IPS-20b (cell line): Measurements from ENCODE around the gene CHADL.
A peak's percentile ranks its signal among the peaks of the same experiment; 100 is the strongest.

Experiments used
- H3K27ac ChIP-seq: one replicate; pipeline ENCODE4 v1.5.1; 2013; ENCODE audit warnings: low read length
- H3K27me3 ChIP-seq: 2 replicates; pipeline ENCODE4 v1.6.1; 2013; ENCODE audit warnings: mild to moderate bottlenecking, low read length, inconsistent platforms; ENCODE audit not compliant: insufficient read depth
- H3K36me3 ChIP-seq: 2 replicates; pipeline ENCODE4 v1.6.1; 2013; ENCODE audit warnings: low read depth, mild to moderate bottlenecking, inconsistent platforms, low read length, moderate library complexity; ENCODE audit not compliant: insufficient read depth
- H3K4me1 ChIP-seq: 2 replicates; pipeline ENCODE4 v1.6.1; 2013; ENCODE audit warnings: mild to moderate bottlenecking, control low read depth, inconsistent platforms, low read length, moderate library complexity; ENCODE audit not compliant: insufficient read depth
- H3K4me3 ChIP-seq: 2 replicates; pipeline ENCODE4 v1.5.1; 2013; ENCODE audit warnings: mild to moderate bottlenecking, low read length, inconsistent platforms
- H3K9ac ChIP-seq: 2 replicates; pipeline ENCODE4 v1.6.1; 2013; ENCODE audit warnings: low read depth, mild to moderate bottlenecking, inconsistent platforms, low read length, moderate library complexity
- H3K9me3 ChIP-seq: 2 replicates; pipeline ENCODE4 v1.6.1; 2013; ENCODE audit warnings: mild to moderate bottlenecking, low read depth, low read length, inconsistent platforms; ENCODE audit not compliant: insufficient read depth

Gene CHADL

DNA sequence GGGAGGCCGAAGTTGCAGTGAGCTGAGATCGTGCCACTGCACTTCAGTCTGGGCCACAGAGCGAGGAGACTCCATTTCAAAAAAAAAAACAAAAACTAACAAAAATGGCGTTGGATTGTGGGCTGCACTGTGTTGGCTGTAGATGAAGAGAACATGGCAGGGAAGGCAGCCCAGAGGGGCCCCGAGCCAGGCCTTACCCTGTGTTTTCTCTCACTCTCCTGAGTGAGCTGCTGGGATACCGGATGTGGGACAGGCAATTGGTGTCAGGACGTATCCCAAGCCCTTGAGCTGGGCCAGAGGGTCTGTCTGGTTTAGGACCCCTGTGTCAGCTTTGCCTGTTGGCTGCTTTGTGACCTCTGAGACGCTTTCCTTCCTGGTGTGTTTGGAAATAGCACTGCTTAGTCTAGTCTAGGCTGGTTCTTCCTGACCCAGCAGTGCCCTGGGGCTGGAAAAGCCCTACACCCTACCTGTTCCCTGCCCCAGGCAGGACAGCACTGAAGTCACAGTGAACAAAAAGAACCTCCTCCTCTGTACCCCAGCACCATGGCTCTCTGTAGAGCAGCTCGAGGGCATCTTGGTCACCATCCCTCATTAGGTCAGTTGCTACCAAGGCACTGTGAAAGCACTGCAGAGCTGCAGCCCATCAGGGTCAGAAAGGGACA lies 17.8 kb downstream of the CHADL start:
- Histone ChIP-seq H3K9me3 (no peaks in the 10 kb centered on the region), H3K4me3 (no peak overlapping the region), H3K27ac (no peak overlapping the region), H3K27me3 (no peaks in the 10 kb centered on the region), H3K36me3 (peaks cover 85% of the 10 kb centered on the region), H3K4me1 (no peaks in the 10 kb centered on the region), H3K9ac (no peak overlapping the region)

DNA sequence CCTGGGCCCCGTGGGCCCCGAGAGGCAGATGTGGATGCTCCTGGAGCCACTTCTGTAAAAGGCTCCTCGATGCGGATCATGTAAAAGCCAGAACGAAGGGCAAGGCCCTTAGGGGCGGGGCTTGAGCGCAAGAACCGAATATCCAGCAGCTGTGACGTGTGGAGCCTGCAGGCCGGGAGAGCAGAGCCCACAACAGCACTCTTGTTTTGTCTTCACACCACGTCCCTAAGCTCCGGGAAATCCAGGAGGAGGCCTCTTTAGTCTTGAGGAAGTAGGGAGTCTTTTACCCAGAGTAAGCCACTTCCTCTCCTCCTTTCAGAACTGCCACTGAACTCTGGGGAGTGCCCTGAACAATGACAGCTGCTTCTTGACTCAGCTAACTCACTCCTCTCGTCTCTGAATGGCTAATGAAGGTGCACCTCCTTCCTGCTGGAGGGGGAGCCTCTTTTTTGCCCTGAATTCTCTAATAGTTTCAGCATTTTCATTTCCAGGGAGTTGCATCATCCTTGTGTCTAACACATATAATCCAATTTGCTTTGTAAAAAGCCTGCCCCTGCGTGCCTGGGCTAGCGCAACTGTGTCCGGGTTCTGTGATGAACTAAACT lies 23.1 kb downstream of the CHADL start:
- Histone ChIP-seq H3K9me3 (no peaks in the 10 kb centered on the region), H3K4me3 (no peak overlapping the region), H3K27ac (no peak overlapping the region), H3K36me3 (peaks cover 69% of the 10 kb centered on the region), H3K27me3 (no peaks in the 10 kb centered on the region), H3K4me1 (peaks cover 11% of the 10 kb centered on the region; the same call in 1 of the 2 replicates), H3K9ac (peak overlapping the region; percentile 1; the same call in 1 of the 2 replicates)

DNA sequence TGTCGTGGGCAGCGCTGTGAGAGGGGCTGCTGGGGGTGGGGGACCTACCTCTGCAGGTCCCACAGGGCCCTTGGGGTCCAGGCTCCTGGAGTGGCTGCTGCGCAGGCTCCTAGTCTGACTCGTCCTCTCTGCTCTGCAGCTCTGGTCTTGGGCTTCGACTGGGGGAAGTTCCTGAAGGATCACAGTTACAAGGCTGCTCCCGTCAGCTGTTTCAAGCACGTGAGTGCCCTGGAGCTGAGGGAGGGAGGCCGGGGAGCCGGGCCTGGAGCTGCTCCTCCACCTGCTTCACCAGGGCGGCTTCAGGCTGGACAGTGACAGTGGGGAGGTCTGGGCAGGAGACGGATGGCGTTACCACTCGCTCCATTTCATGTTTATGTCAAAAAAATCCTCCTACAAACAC lies 23.7 kb downstream of the CHADL start:
- H3K9ac ChIP-seq = peak overlapping the region; percentile 1; the same call in 1 of the 2 replicates

GRCh38 chr22:41215926-41216325 lies 24.8 kb downstream of the CHADL start:
- Histone ChIP-seq H3K36me3 (peaks cover 60% of the 10 kb centered on the region), H3K27me3 (no peaks in the 10 kb centered on the region), H3K4me3 (no peak overlapping the region), H3K4me1 (peaks cover 11% of the 10 kb centered on the region; the same call in 1 of the 2 replicates), H3K9ac (no peak overlapping the region), H3K9me3 (no peaks in the 10 kb centered on the region), H3K27ac (no peak overlapping the region)

More for the DNA sequence above, 23.7 kb downstream of the CHADL start:
- Histone ChIP-seq H3K4me1 (peaks cover 11% of the 10 kb centered on the region; the same call in 1 of the 2 replicates), H3K27ac (peak overlapping the region; percentile 33), H3K9me3 (no peaks in the 10 kb centered on the region), H3K36me3 (peaks cover 63% of the 10 kb centered on the region), H3K4me3 (no peak overlapping the region), H3K27me3 (no peaks in the 10 kb centered on the region)

GRCh38 chr22:41215409-41215808 lies 25.3 kb downstream of the CHADL start:
- peaks cover 11% of the 10 kb centered on the region; the same call in 1 of the 2 replicates for H3K4me1 ChIP-seq
- H3K9ac ChIP-seq = no peak overlapping the region
- H3K36me3 ChIP-seq = peaks cover 60% of the 10 kb centered on the region
- no peak overlapping the region for H3K27ac ChIP-seq
- no peak overlapping the region for H3K4me3 ChIP-seq
- no peaks in the 10 kb centered on the region for H3K27me3 ChIP-seq
- H3K9me3 ChIP-seq = no peaks in the 10 kb centered on the region

DNA sequence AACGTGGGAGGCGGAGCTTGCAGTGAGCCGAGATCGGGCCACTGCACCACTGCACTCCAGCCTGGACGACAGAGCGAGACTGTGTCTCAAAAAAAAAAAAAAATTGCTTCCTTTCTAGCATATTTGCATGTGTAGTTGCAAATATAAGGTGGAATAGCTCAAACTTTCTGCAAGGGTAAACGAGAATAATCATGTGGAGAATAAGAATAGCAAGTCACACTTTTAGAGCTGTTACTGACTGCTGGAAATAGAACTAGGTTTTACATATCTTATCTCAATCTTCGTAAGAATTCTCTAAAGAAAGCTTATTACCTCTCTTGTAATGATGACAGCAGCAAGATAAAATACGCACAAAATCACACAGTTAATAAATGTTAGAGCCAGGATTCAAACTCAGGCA lies 34.0 kb downstream of the CHADL start:
- Histone ChIP-seq H3K4me1 (0 out of 2 replicates have a peak, but pooled peaks cover 2% of the 10 kb centered on the region), H3K9ac (no peak overlapping the region), H3K27me3 (no peaks in the 10 kb centered on the region), H3K4me3 (no peak overlapping the region), H3K36me3 (peaks cover 15% of the 10 kb centered on the region), H3K27ac (no peak overlapping the region), H3K9me3 (no peaks in the 10 kb centered on the region)

DNA sequence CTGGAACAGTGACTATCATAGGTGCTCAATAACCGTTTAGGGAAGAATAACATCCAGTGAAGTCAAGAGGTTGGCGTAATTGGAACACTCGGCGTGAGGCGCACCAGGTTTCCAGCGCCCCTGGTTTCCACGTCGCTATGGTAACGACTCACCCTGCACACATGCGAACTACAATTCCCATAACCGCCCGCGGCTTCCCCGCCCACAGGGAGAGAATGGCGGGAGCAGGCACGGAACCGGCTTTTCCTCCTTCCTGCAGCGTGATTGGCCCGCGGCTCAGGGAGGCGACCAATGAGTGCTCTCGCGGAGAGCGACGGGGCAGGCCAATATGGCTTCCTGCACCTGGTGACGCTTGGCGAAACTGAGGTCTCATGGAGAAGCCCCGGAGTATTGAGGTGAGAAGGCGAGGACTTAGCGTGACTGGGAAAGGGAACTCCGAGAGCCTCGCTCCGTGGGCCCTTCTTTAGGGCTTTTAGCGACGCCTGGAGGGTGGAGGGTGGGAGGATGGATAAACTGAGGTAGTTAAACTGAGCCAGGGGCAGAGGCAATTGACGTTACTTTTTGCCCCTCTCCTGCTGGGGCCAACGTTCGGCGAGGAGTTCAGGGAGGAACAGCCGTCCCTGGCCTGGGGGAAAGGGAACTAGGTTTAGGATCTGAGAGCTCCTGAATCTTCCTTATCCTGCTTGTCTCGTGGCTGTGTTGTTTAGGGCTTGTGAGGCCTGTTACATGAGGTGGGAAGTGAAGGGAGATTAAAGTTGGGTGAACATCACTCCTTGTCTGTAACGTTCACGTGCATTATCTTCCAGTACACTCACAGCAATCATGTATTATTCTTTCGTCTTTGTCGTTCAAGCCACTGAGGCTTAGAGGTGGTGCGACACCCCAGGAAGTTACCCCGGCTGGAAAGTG lies 35.5 kb downstream of the CHADL start, which contains the start of gene L3MBTL2:
Gene L3MBTL2, plus strand, starts transcription at position 321 of the 909 bp plus-strand sequence. Its CDS starts 51 bp downstream, at position 372.
- Histone ChIP-seq H3K27ac (peak within 1 kb of the TSS; percentile 83), H3K27me3 (peaks cover 5% of the 10 kb centered on the region), H3K4me1 (0 out of 2 replicates have a peak, but pooled peaks cover 2% of the 10 kb centered on the region), H3K36me3 (peaks cover 8% of the 10 kb centered on the region), H3K9ac (peak within 1 kb of the TSS; percentile 95), H3K4me3 (peak within 1 kb of the TSS; percentile 84), H3K9me3 (no peaks in the 10 kb centered on the region)

DNA sequence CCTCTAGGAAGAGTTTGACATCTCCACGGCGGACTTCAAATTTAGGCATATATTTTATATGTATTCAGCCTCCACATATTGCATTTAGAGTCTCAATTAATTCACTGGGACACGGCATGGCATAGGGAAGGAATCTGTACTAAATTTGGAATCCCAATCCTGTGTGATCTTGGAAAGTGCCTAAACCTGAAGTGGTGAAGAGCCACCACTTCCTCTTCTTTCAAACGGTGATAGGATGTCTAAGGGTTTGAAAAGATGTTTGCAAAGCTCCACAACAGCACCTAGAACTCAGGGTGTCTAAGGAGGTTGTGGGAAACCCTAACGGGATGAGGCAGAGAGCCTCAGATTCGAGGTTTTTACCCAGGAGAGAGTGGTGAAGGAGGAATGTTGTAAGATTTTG lies 36.7 kb downstream of the CHADL start:
- Histone ChIP-seq H3K27me3 (peaks cover 17% of the 10 kb centered on the region), H3K27ac (no peak overlapping the region), H3K4me3 (no peak overlapping the region), H3K9me3 (no peaks in the 10 kb centered on the region), H3K4me1 (0 out of 2 replicates have a peak, but pooled peaks cover 2% of the 10 kb centered on the region), H3K36me3 (no peaks in the 10 kb centered on the region), H3K9ac (no peak overlapping the region)

DNA sequence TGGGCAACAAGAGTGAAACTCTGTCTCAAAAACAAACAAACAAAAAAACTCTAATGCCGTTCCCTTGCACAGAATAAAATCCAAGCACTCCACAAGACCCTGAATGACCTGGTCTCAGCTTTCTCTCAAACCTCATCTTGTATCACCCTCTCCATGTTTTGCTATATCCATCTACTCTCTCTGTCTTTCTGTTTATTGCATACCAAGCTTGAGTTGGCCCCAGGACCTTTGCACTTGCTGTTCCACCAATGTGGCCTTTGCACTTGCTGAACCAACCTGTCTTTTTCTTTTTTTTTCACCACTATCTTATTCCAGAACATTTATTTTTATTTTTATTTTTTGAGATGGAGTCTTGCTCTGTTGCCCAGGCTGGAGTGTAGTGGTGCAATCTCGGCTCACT lies 37.6 kb downstream of the CHADL start:
- H3K9ac ChIP-seq = no peak overlapping the region
- no peaks in the 10 kb centered on the region for H3K36me3 ChIP-seq
- peaks cover 2% of the 10 kb centered on the region; the same call in 1 of the 2 replicates for H3K4me1 ChIP-seq
- H3K9me3 ChIP-seq = no peaks in the 10 kb centered on the region
- peaks cover 26% of the 10 kb centered on the region for H3K27me3 ChIP-seq
- H3K27ac ChIP-seq = no peak overlapping the region
- H3K4me3 ChIP-seq = no peak overlapping the region

DNA sequence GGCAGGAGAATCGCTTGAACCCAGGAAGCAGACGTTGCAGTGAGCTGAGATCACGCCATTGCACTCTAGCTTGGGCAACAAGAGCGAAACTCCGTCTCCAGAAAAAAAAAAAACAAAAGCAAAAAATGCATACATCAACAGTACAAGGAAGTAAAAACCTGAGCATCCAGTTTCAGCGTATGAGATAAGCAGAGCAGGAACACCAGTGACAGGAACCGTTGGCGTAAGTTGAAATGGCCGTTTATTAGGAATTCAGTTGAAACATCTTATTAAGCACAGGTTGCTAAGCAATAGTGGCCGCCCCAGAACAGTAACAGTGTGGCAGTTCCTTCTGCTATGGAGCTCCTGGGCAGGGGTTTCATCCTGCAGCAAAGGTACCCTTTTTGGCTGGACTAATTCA lies 39.6 kb downstream of the CHADL start:
- no peak overlapping the region for H3K9ac ChIP-seq
- no peaks in the 10 kb centered on the region for H3K36me3 ChIP-seq
- no peaks in the 10 kb centered on the region for H3K9me3 ChIP-seq
- no peak overlapping the region for H3K4me3 ChIP-seq
- H3K27ac ChIP-seq = no peak overlapping the region
- H3K27me3 ChIP-seq = peaks cover 43% of the 10 kb centered on the region
- peaks cover 2% of the 10 kb centered on the region; the same call in 1 of the 2 replicates for H3K4me1 ChIP-seq

DNA sequence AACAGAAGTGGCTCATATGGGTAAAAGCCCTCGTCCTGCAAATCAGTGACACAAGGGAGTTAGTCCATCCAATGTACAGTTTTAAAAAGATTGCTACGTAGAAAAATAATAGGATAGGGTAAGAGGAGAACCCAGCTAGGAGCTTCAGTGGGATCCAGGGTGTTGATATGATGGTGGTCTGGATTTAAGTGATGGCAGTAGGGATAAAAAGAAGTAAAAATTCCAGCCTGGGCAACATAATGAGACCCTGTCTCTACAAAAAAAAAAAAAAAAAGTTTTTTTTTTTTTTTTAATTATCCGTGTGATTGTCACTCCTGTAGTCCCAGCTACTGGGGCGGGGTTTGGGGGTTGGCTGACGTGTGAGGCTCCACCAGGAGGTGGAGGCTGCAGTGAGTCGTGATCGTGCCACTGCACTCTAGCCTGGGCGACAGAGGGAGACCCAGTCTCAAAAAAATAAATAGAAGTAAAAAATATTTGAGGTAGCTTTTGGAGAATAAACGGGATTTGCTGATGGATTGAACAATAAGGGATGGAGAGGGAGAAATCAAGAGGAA lies 42.6 kb downstream of the CHADL start:
- Histone ChIP-seq H3K36me3 (no peaks in the 10 kb centered on the region), H3K4me3 (peak overlapping the region; percentile 79), H3K9me3 (no peaks in the 10 kb centered on the region), H3K27ac (no peak overlapping the region), H3K27me3 (peaks cover 46% of the 10 kb centered on the region), H3K4me1 (no peaks in the 10 kb centered on the region; the same call in 1 of the 2 replicates), H3K9ac (no peak overlapping the region)
